Stimulated activated CD4-positive, alpha-beta T cell treated with anti-CD3 and anti-CD28 coated beads, Interleukin-4, amount 100 ng/mL, for 1 hour (primary cell): ENCODE measurements around the gene PLK5.
"Not testable (repeated sequence)": the region's sequence is repeated elsewhere in the genome, so short reads cannot be mapped to it uniquely, and the experiment has no call there.

Experiments
- DNase-seq: peaks from one replicate; pipeline ENCODE4 v3.0.0-alpha.2; 2020

Gene PLK5

DNA sequence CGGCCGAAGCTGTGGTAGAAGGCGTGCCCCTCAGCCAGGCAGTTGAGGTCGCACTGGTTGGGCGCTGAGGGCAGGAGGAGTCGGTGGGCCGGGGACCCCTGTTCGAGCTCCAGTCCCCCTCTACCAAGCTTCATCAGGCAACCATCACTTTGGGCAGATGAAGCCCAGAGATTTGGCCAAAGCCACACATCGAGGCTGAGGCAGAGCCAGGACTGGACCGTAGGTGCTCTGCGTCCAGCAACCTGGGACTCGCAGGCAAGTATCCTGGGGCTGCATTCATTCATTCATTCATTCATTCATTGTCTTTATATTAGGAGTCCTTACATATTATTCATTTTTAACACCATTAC lies 15.4 kb upstream of the PLK5 start:
- DNase-seq = no peak

DNA sequence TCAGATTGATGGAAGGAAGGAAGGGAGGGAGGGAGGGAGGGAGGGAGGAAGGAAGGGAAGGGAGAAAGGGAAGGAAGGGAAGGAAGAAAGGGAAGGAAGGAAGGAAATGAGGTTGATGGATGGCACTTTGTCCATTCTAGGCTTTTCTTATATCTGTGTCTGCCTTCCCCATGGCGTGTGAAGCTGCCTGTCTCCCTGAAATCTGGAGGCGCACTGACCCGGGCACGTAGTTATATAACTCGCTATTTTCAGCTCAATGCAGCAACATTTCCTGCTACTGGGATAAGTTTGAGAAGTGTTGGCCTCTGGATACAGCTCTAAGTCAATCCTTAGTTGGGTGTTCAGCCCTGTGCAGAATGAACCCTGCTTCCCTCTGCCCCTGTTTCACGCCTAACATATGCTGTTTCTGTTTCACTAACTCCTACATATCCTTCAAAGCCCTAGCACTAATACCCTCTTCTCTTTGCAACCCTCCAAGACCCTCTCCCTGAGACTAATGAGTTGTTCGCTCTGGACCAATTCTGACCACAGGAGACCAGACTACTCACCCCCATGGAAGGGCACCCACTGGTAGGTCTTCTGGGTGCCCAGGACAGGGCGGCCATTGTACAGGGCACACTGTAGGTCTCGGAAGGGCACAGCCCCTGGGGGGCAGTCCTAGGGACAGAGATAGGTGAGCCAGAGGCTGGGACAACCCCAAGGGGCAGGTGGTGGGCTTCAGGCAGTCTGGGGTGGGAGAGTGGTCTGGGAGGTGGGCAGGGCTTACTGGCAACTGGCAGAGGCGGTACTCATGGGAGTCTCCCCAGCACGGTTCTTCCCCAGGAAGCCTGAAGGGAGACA lies 14.1 kb upstream of the PLK5 start:
- no peak for DNase-seq

DNA sequence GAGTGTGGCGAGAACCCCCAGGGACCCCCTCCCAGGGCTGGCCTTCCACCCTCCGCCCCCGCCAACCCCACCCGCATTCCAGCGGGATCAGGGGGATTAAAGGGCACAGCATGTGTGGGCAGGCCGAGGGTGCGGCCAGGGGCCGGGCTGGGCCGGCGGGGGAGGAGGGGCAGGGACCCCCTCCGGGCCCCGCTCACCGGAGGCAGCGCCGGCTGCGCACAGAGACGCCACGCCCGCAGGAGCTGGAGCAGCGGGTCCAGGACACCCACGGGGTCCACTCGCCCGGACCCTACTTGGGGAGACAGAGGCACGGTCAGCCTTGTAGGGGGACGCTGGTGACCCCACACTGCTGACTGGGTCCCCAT lies 13.5 kb upstream of the PLK5 start:
- no peak for DNase-seq

DNA sequence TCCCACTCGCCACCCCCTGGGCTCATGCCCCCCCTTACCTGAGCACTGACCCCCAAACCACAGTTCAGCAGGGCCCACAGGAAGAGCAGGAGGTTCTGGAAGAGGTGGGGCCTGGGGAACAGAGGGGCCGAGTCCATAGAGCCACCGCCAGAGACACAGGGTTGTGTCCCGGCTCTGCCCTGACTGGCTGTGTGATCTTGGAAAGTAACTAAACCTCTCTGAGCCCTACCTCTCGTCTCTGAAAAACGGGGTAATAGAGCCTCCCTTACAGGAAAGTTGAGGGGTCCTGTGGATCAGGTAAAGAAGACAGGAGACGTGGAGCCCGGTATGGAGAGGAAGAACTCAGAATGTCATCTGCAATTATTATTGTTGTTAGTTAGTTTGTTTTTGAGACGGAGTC lies 13.1 kb upstream of the PLK5 start:
- DNase-seq = no peak

DNA sequence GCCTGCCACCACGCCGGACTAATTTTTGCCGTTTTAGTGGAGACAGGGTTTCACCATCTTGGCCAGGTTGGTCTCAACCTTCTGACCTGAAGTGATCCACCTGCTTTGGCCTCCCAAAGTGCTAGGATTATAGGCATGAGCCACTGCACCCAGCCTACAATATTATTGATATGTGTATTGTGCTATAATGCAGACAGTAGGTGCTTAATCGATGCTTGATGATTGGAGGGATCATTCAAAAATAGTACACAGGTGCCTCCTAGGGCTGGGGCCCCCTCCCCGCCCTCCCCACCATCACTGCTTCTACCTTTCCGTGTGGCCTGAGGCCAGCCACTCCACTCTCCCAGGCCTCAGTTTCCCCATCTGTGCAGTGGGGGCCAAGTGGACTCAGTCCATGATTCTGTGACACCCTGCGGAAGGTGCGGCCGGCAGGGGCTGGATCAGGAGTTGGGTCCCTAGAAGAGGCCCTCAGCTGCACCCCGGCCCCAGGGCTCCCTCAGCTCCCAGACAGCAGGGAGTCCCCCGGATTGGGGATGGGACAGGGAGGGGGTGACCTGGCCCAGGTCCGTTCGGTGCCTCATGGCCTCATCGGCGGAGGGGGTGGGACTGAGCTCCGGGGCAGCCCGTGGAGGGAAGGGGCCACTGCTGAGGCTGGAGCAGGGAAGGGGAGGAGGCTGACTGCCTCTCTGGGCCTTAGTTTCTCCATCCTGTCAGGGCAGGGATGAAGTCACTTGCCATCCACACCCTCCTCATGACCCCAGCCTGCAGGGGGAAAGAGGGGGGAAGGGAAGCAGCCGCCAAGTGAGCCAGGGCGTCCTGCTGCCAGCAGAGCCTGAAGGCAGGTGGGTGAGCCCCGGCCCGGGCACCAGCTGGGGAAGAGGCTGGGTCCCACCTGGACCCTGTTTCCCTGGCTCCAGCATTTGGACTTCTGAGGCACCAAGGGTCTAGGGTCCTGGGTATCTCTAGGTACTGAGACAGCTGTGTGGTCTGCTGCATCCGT lies 12.3 kb upstream of the PLK5 start:
- DNase-seq = no peak

DNA sequence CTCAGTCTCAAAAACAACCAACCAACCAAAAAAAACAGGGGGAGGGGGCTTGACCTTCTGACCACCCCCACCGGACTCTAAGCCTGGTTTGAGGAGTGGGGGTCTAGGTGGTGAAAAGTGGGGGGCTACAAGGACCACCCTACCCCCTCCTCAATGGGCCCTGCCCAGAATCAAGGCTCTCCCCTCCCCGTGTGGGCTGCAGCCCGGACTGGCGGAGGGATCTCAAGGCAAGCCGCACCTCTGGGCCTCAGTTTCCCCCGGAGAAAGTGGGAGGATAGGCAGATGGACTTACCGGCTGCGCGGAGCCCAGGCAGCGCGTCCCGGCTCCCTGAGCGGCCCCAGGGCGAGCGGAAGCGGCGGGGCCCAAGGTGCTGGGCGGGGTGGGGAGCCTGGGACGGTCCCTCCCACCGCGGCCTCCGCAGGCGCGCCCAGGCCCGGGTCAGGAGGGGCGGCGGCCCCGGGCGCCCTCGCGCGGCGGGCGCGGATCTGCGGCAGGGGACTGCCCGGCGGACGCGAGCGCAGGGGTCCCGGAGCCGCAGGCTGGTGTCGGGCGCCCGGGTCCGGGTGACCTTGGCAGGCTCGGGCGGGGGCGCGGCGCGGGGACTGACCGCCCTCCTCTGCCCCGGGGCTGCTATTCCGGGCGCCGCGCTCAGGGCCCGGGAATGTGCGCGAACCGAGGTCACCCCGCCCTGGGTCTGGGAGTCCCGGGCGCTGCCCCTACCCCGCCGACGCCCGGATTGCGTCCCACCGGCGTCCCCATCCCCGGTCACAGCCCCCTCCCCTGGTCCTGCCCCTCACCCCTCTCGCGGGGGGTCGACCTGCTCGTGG lies 11.0 kb upstream of the PLK5 start, which contains the start of gene ADAMTSL5:
Gene ADAMTSL5, minus strand, starts transcription at position 349 of the 828 bp plus-strand sequence. CDS start 2,076 bp downstream, outside the sequence.
- DNase-seq = peak; percentile 66

GRCh38 chr19:1513499-1514294 lies 10.2 kb upstream of the PLK5 start:
- DNase-seq = peak; percentile 71

DNA sequence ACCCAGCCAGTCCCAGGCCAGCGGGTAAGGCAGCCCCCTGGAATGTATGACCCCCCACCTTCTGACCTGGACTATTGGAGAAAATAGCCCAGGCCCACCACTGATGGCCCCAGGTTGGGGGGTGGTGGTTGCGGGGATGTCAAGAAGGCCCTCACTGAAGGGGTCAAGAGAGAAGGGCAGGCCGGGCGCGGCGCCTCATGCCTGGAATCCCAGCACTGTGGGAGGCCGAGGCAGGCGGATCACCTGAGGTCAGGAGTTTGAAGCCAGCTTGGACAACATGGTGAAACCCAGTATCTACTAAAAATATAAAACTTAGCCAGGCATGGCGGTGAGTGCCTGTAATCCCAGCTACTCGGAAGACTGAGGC lies 9.6 kb upstream of the PLK5 start:
- no peak for DNase-seq

- DNase-seq = no peak
Observed at GRCh38 chr19:1514986-1515721, 8.7 kb upstream of the PLK5 start.

GRCh38 chr19:1516395-1516753 lies 7.5 kb upstream of the PLK5 start:
- no peak for DNase-seq

DNA sequence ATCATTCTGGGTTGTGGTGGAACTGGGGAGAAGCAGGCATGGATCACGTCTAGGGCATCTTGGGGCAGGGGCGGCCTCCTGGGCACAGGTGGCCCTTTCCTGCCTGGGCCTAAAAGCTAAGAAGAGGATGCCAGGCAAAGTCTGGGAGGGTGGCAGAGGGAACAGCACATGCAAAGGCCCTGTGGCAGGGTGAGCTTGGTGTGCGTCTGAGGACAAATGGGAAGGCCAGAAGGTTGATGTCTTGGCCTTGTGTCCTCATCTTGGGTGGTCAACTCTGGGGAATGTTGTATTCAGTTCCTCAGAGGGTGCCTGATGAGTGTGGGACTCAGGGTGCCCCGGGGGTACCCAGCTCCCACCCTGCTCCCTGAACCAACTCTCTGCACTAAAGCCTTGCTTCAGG lies 5.4 kb upstream of the PLK5 start:
- DNase-seq = no peak

DNA sequence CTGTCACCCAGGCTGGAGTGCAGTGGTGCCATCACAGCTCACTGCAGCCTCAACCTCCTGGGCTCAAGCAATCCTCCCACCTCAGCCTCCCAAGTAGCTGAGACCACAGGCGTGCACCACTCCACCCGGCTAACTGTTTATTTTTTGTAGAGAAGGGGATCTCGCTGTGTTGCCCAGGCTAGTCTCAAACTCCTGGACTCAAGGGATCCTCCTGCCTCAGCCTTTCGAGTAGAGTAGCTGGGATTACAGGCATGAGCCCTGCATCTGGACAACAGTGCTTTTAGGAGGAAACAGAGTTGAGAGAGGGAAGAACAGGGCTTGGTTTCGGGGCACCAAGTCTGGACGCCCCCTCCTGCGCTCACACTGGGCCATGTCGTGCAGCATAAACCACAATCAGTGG lies 4.1 kb upstream of the PLK5 start:
- not testable (repeated sequence) for DNase-seq

DNA sequence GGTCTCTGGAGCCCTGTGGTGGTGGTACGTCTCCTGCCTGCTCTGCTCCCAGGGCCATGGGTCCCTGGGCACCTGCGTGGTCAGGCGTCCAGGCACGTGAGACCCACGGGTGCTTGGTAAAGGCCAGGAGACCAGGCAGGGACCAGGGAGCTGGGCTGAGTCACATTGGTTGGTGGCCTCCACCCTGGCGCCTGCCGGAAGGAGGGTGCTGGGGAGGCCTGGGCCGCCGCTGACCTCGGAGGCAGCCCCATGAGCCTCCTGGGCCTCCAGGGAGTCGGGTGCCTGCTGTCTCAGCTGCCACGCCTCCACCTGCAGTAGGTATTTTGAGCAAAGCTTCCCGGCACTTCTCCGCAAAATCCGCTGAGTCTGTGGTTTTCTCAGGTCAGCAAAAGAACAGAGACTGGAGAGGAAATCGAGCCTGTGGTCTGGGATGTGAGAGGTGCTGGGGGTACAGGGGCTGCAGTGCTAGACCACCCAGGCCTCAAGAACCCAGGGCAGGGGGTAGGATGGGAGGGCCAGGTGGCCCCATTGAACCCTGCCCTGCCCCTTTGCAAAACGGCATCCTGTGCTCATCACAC lies 3.6 kb upstream of the PLK5 start:
- no peak for DNase-seq

DNA sequence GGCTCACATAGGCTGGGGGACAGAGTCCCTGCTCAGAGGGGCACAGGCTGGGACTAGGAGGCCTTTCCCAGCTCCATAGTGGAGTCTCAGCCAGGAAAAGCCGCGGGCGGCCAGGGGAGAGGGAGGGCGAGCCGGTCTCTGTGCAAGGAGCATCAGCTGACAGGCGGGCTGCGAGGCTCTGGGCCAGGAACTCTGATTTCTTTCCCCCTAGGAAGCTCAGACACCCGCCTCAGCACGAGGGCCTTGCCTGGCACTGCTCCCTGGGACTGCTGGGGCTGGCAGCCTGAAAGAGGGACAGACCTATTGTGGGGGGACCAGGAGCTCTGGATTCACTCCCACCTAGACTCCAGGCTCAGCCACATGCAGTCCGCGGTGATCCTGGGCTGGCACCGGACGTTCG lies 2.2 kb upstream of the PLK5 start:
- DNase-seq = no peak

GRCh38 chr19:1522061-1522460 lies 1.8 kb upstream of the PLK5 start:
- DNase-seq = no peak

DNA sequence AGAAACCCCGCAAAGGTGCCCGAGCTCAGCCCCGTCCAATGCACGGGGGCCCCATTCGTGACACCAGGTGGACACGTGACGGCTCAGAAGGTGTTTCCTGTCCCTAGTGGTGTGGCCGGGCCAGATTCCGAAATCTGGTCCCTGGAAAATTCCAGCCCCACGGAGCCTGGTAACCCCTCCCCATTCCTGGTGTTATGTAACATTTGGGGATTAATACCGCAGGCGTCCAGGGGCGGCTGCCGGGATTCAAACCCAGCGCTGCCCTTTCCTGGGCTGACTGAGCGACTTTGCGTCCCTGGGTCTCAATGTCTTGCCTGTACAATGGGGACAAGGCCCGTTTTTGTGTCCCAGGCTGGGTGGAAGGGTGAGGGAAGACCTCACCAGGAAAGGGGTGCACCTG lies 1.0 kb upstream of the PLK5 start:
- no peak for DNase-seq

- DNase-seq = no peak
Observed at GRCh38 chr19:1524287-1524971, 552 bp downstream of the PLK5 start.

- DNase-seq = no peak
Observed at GRCh38 chr19:1524972-1525325, 1.1 kb downstream of the PLK5 start.

- DNase-seq = no peak
Observed at GRCh38 chr19:1525343-1525742, 1.5 kb downstream of the PLK5 start.

DNA sequence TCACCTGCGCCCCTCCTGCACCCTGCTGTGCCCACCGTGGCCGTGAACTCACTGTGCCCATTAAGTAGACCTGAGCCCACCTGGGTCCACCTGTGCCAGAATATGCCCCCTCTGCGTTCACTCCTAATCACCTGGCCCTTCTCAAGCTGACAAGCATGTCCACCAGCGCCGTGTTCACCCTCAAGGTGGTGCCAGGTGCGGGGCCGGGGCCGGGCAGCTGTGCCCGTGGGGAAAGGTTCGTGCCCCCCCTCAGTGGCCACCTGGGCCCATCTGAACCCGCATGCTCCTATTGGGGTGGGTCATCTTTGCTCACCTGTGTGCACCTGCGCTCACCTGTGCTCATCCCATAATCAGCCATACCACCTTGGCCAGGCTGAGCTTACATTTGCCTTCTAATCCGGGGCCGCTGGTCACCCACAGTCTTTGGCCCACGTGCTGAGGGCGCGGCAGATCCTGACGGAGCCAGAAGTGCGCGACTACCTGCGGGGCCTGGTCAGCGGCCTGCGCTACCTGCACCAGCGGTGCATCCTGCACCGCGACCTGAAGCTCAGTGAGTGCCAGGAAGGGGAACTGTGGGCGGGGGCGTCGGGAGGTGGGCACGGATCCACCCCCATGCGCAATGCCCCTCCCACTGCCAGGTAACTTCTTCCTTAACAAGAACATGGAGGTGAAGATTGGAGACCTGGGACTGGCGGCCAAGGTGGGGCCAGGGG lies 2.3 kb downstream of the PLK5 start:
- no peak for DNase-seq
